ENCODE results near the gene ACER3. TPM values are rescaled to one million over a fixed set of nuclear protein-coding genes. Genes with fewer than 3 reads are reported as not detected.

Gene ACER3
- total and polyA plus RNA-seq, 2 experiments from 2014 or later, result 17.1 to 18.3 TPM

GRCh38 chr11:76841923-76842452 lies 18.7 kb upstream of the ACER3 start:
- Histone ChIP-seq H3K9me3 (ENCODE audit: low read depth) (no peaks in the 10 kb centered on the region), H3K9me2 (replicated peaks; ENCODE audit: insufficient read depth) (no peaks in the 10 kb centered on the region), H3K27me3 (no peaks in the 10 kb centered on the region), H3K36me3 (replicated peaks; ENCODE audit: insufficient read depth, low read depth) (no peaks in the 10 kb centered on the region), H4K20me1 (ENCODE audit: insufficient read depth, poor library complexity, severe bottlenecking) (no peaks in the 10 kb centered on the region), H3K4me1 (ENCODE audit: insufficient read depth) (peaks cover 3% of the 10 kb centered on the region), H3K4me3 (no peak overlapping the region), H3K4me2 (no peak overlapping the region), H3K27ac (no peak overlapping the region), H3K79me2 (no peaks in the 10 kb centered on the region), H2AFZ (no peak overlapping the region)
- 70% methylated on average over 4 of the region's 4 CpGs for WGBS (ENCODE audit: low lambda C conversion rate, missing lambda C conversion rate)
- TF ChIP-seq CTCF (IDR thresholded peaks at IDR 0.05; ENCODE audit: poor library complexity), result no peak
- DNase-seq (ENCODE audit: low spot score), result no peak

DNA sequence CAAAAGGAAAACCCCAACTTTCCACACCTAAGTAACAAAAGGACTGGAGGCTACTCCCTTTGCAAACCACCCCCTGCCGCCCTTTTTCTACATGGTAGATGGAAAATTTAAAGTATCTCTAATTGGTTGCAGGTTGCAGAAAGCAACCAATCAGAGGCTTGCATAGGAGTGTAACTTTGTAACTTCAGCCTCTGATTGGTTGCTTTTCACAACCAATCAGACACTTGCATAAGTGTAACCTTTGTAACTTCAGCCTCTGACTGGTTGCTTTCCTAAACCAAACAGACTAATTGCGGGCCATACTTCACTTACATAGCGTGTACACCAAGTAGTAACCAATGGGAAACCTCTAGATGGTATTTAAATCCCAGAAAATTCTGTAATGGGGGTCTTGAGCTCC lies 16.8 kb upstream of the ACER3 start:
- Histone ChIP-seq H3K36me3 (replicated peaks; ENCODE audit: insufficient read depth, low read depth) (no peaks in the 10 kb centered on the region), H2AFZ (no peak overlapping the region), H3K27me3 (no peaks in the 10 kb centered on the region), H3K9me3 (ENCODE audit: low read depth) (no peaks in the 10 kb centered on the region), H3K4me3 (no peak overlapping the region), H3K79me2 (no peaks in the 10 kb centered on the region), H3K4me1 (ENCODE audit: insufficient read depth) (peaks cover 3% of the 10 kb centered on the region), H3K27ac (no peak overlapping the region), H3K4me2 (no peak overlapping the region), H4K20me1 (ENCODE audit: insufficient read depth, poor library complexity, severe bottlenecking) (no peaks in the 10 kb centered on the region), H3K9me2 (replicated peaks; ENCODE audit: insufficient read depth) (no peaks in the 10 kb centered on the region)
- no peak for DNase-seq (ENCODE audit: low spot score)
- no peak for TF ChIP-seq CTCF (IDR thresholded peaks at IDR 0.05; ENCODE audit: poor library complexity)
- no peak for TF ChIP-seq EZH2phosphoT487 (IDR thresholded peaks at IDR 0.05; ENCODE audit: low read depth, severe bottlenecking, unreplicated experiment)
- TF ChIP-seq EZH2 (IDR thresholded peaks at IDR 0.05; ENCODE audit: borderline replicate concordance), result no peak
- 93% methylated on average over 3 of the region's 3 CpGs for WGBS (ENCODE audit: low lambda C conversion rate, missing lambda C conversion rate)

DNA sequence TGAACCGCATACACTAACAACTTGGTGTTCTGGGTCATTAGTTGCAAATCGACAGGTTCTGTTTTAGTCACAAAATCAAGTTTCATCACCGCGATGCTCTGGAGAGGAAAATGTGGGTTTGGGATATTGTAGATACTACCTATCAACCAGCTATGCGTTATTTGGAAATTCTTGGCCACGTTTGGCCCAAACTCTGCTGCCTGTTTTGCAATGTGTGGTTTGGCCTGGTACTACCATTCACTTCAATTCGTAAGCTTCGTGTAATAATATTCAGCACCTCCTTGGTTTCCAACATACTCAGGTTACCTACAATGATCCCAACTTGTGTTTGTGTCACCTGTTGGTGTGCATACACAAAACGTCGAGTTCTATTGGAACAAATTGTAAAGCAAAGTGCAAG lies 16.2 kb upstream of the ACER3 start:
- Histone ChIP-seq H3K9me3 (ENCODE audit: low read depth) (no peaks in the 10 kb centered on the region), H3K27me3 (no peaks in the 10 kb centered on the region), H4K20me1 (ENCODE audit: insufficient read depth, poor library complexity, severe bottlenecking) (no peaks in the 10 kb centered on the region), H3K4me2 (no peak overlapping the region), H3K27ac (no peak overlapping the region), H3K4me3 (no peak overlapping the region), H2AFZ (no peak overlapping the region), H3K79me2 (no peaks in the 10 kb centered on the region), H3K36me3 (replicated peaks; ENCODE audit: insufficient read depth, low read depth) (no peaks in the 10 kb centered on the region), H3K4me1 (ENCODE audit: insufficient read depth) (no peaks in the 10 kb centered on the region), H3K9me2 (replicated peaks; ENCODE audit: insufficient read depth) (no peaks in the 10 kb centered on the region)
- DNase-seq (ENCODE audit: low spot score), result no peak
- TF ChIP-seq EZH2phosphoT487 (IDR thresholded peaks at IDR 0.05; ENCODE audit: low read depth, severe bottlenecking, unreplicated experiment) (no peak), EZH2 (IDR thresholded peaks at IDR 0.05; ENCODE audit: borderline replicate concordance) (no peak), CTCF (IDR thresholded peaks at IDR 0.05; ENCODE audit: poor library complexity) (no peak)
- WGBS (ENCODE audit: low lambda C conversion rate, missing lambda C conversion rate), result 87% methylated on average over 10 of the region's 10 CpGs

GRCh38 chr11:76845069-76845468 lies 15.6 kb upstream of the ACER3 start:
- Histone ChIP-seq H2AFZ (no peak overlapping the region), H3K4me3 (no peak overlapping the region), H4K20me1 (ENCODE audit: insufficient read depth, poor library complexity, severe bottlenecking) (no peaks in the 10 kb centered on the region), H3K27ac (no peak overlapping the region), H3K4me1 (ENCODE audit: insufficient read depth) (no peaks in the 10 kb centered on the region), H3K9me2 (replicated peaks; ENCODE audit: insufficient read depth) (no peaks in the 10 kb centered on the region), H3K9me3 (ENCODE audit: low read depth) (no peaks in the 10 kb centered on the region), H3K4me2 (no peak overlapping the region), H3K36me3 (replicated peaks; ENCODE audit: insufficient read depth, low read depth) (no peaks in the 10 kb centered on the region), H3K27me3 (no peaks in the 10 kb centered on the region), H3K79me2 (no peaks in the 10 kb centered on the region)
- DNase-seq (ENCODE audit: low spot score), result no peak
- WGBS (ENCODE audit: low lambda C conversion rate, missing lambda C conversion rate), result 73% methylated on average over 3 of the region's 3 CpGs
- TF ChIP-seq EZH2phosphoT487 (IDR thresholded peaks at IDR 0.05; ENCODE audit: low read depth, severe bottlenecking, unreplicated experiment), result no peak
- TF ChIP-seq CTCF (IDR thresholded peaks at IDR 0.05; ENCODE audit: poor library complexity), result no peak
- TF ChIP-seq EZH2 (IDR thresholded peaks at IDR 0.05; ENCODE audit: borderline replicate concordance), result no peak

Measured in hepatocyte (in vitro differentiated cells).